T-helper 9 cell (primary cell): ENCODE results near the gene IL17RC.
A peak's percentile ranks its signal among the peaks of the same experiment; 100 is the strongest.

Source experiments
- DNase-seq: peaks from one replicate; pipeline ENCODE4 v3.0.0-alpha.2; 2020

Gene IL17RC

GRCh38 chr3:9947025-9947995 lies 30.4 kb downstream of the IL17RC start:
- no peak for DNase-seq

GRCh38 chr3:9948586-9948985 lies 31.7 kb downstream of the IL17RC start:
- no peak for DNase-seq

GRCh38 chr3:9949115-9949514 lies 32.2 kb downstream of the IL17RC start:
- no peak for DNase-seq

- DNase-seq: no peak
These were observed 32.7 kb downstream of the IL17RC start for GRCh38 chr3:9949626-9950025.

GRCh38 chr3:9951126-9951525 lies 34.2 kb downstream of the IL17RC start:
- no peak for DNase-seq

GRCh38 chr3:9951598-9951961 lies 34.7 kb downstream of the IL17RC start:
- DNase-seq: no peak

- DNase-seq: peak; percentile 41
These were observed 35.3 kb downstream of the IL17RC start, which contains the start of gene PRRT3 for GRCh38 chr3:9951962-9952805. TSS of gene PRRT3 (minus strand) at chr3:9952408. CDS start at chr3:9950115, 2,293 bp downstream.

- no peak for DNase-seq
These were observed 38.2 kb downstream of the IL17RC start for GRCh38 chr3:9955067-9955502.

- DNase-seq: no peak
These were observed 38.9 kb downstream of the IL17RC start for GRCh38 chr3:9955611-9956352.

- DNase-seq: no peak
These were observed 40.3 kb downstream of the IL17RC start for GRCh38 chr3:9957214-9957613.

- DNase-seq: no peak
These were observed 48.4 kb downstream of the IL17RC start for GRCh38 chr3:9965200-9965875.

- DNase-seq: no peak
These were observed 49.9 kb downstream of the IL17RC start for GRCh38 chr3:9966841-9967240.

- no peak for DNase-seq
These were observed 52.7 kb downstream of the IL17RC start for GRCh38 chr3:9969632-9970019.

- DNase-seq: no peak
These were observed 53.2 kb downstream of the IL17RC start for GRCh38 chr3:9970020-9970652.

- DNase-seq: no peak
These were observed 60.1 kb downstream of the IL17RC start for GRCh38 chr3:9976721-9977709.

- DNase-seq: no peak
These were observed 61.9 kb downstream of the IL17RC start for GRCh38 chr3:9978710-9979305.

GRCh38 chr3:9980251-9980650 lies 63.4 kb downstream of the IL17RC start:
- DNase-seq: no peak
